IMR-90 (cell line): Measurements from ENCODE around the gene GALK1. TPM values are rescaled to one million over a fixed set of nuclear protein-coding genes. Genes with fewer than 3 reads are reported as not detected.

Experiments used
- ATAC-seq: fragments of 200-7000 bp; cut with Tn5 transposase; 2 replicates; pipeline ENCODE4 v1.9.1; 2020; ENCODE audit warnings: low read depth, mild to moderate bottlenecking, moderate library complexity
- BruUV-seq: library from RNA; stranded (reverse); fragments of 400-500 nt; replicated peaks from 2 replicates; lab custom pipeline; 2021; lab: Mats Ljungman, UMichigan
- CTCF ChIA-PET: fragments of 300-600 bp; formaldehyde crosslinking; extraction: SDS; loops from one replicate; lab custom pipeline; 2021; ENCODE audit warnings: antibody characterized with exemption; lab: Yijun Ruan, JAX
- POLR2A ChIA-PET: fragments of 300-600 bp; sonication (Branson Sonifier 250); formaldehyde crosslinking; loops from one replicate; lab custom pipeline; 2022; ENCODE audit warnings: antibody characterized with exemption; ENCODE audit not compliant: unreplicated experiment; lab: Charles Lee
- DNase-seq: peaks from one replicate; pipeline ENCODE4 v3.0.0; 2013
- H2AFZ ChIP-seq: replicated peaks from 2 replicates; pipeline ENCODE3; 2013; ENCODE audit warnings: low read length, mild to moderate bottlenecking; ENCODE audit not compliant: poor library complexity
- H2AK5ac ChIP-seq: 2 replicates; pipeline ENCODE4 v1.6.1; 2013; ENCODE audit warnings: low read depth, low read length, inconsistent platforms
- H2AK9ac ChIP-seq: replicated peaks from 2 replicates; pipeline ENCODE3; 2013; ENCODE audit warnings: mild to moderate bottlenecking, low read depth, low read length, moderate library complexity; ENCODE audit not compliant: poor library complexity
- H2BK120ac ChIP-seq: 2 replicates; pipeline ENCODE4 v1.6.1; 2013; ENCODE audit warnings: low read depth, low read length, inconsistent platforms
- H2BK15ac ChIP-seq: 3 replicates; pipeline ENCODE4 v1.6.1; 2013; ENCODE audit warnings: low read depth, low read length, inconsistent platforms
- H2BK20ac ChIP-seq: 2 replicates; pipeline ENCODE4 v1.6.1; 2013; ENCODE audit warnings: low read depth, mild to moderate bottlenecking, inconsistent platforms, low read length, moderate library complexity
- H2BK5ac ChIP-seq: 2 replicates; pipeline ENCODE4 v1.6.1; 2013; ENCODE audit warnings: mild to moderate bottlenecking, low read depth, low read length, inconsistent platforms; ENCODE audit not compliant: poor library complexity, severe bottlenecking
- H3K14ac ChIP-seq: replicated peaks from 2 replicates; pipeline ENCODE4 v1.6.1; 2013; ENCODE audit warnings: low read depth, low read length, inconsistent platforms
- H3K18ac ChIP-seq: 2 replicates; pipeline ENCODE4 v1.6.1; 2013; ENCODE audit warnings: low read depth, low read length, control low read depth
- H3K23ac ChIP-seq: 2 replicates; pipeline ENCODE4 v1.6.1; 2013; ENCODE audit warnings: low read depth, low read length, inconsistent platforms
- H3K27ac ChIP-seq: 2 replicates; pipeline ENCODE4 v1.5.1; 2013; ENCODE audit warnings: mild to moderate bottlenecking, control low read depth, low read length; ENCODE audit not compliant: insufficient read depth
- H3K27me3 ChIP-seq: 2 replicates; pipeline ENCODE4 v1.6.1; 2013; ENCODE audit warnings: low read length; ENCODE audit not compliant: control insufficient read depth, insufficient read depth
- H3K36me3 ChIP-seq: 2 replicates; pipeline ENCODE4 v1.6.1; 2013; ENCODE audit warnings: low read length, mixed read lengths; ENCODE audit not compliant: control insufficient read depth, insufficient read depth
- H3K4ac ChIP-seq: 2 replicates; pipeline ENCODE4 v1.6.1; 2013; ENCODE audit warnings: low read depth, low read length, inconsistent platforms
- H3K4me1 ChIP-seq: 2 replicates; pipeline ENCODE4 v1.6.1; 2013; ENCODE audit warnings: low read length, mixed read lengths; ENCODE audit not compliant: control insufficient read depth, insufficient read depth
- H3K4me2 ChIP-seq: 2 replicates; pipeline ENCODE4 v1.6.1; 2013; ENCODE audit warnings: low read depth, mild to moderate bottlenecking, control low read depth, low read length, moderate library complexity
- H3K4me3 ChIP-seq: 2 replicates; pipeline ENCODE4 v1.5.1; 2013; ENCODE audit warnings: low read depth, mild to moderate bottlenecking, control low read depth, low read length, moderate library complexity; ENCODE audit not compliant: insufficient read depth
- H3K56ac ChIP-seq: 2 replicates; pipeline ENCODE4 v1.6.1; 2013; ENCODE audit warnings: low read length, inconsistent platforms; ENCODE audit not compliant: insufficient read depth; ENCODE audit errors: extremely low read depth
- H3K79me1 ChIP-seq, 2 experiments: 2 replicates each; pipeline ENCODE4 v1.6.1; 2013; ENCODE audit warnings: low read length in 2 of 2, inconsistent platforms in 1 of 2, low read depth in 1 of 2
- H3K9ac ChIP-seq: 2 replicates; pipeline ENCODE4 v1.6.1; 2013; ENCODE audit warnings: low read depth, low read length, control low read depth
- H3K9me1 ChIP-seq: 2 replicates; pipeline ENCODE4 v1.6.1; 2013; ENCODE audit warnings: low read length, inconsistent platforms; ENCODE audit not compliant: insufficient read depth
- H3K9me3 ChIP-seq: 2 replicates; pipeline ENCODE4 v1.6.1; 2013; ENCODE audit warnings: low read length; ENCODE audit not compliant: control insufficient read depth, insufficient read depth
- H4K20me1 ChIP-seq: 2 replicates; pipeline ENCODE4 v1.6.1; 2013; ENCODE audit warnings: low read length, inconsistent platforms; ENCODE audit not compliant: insufficient read depth
- H4K5ac ChIP-seq: 2 replicates; pipeline ENCODE4 v1.6.1; 2013; ENCODE audit warnings: mild to moderate bottlenecking, low read depth, low read length, control low read depth
- H4K8ac ChIP-seq, 2 experiments: 2 replicates each; pipeline ENCODE4 v1.6.1; 2013; ENCODE audit warnings: low read depth in 2 of 2, low read length in 2 of 2, control low read depth in 1 of 2, inconsistent platforms in 1 of 2
- H4K91ac ChIP-seq: 2 replicates; pipeline ENCODE4 v1.6.1; 2013; ENCODE audit warnings: low read depth, low read length, inconsistent platforms; ENCODE audit not compliant: insufficient read depth
- BHLHE40 ChIP-seq: fragments of 150-350 bp; IDR thresholded peaks from 2 replicates; pipeline ENCODE4 v1.6.1; 2016; ENCODE audit warnings: mild to moderate bottlenecking, low read depth, low read length
- CEBPB ChIP-seq: IDR thresholded peaks from 2 replicates; pipeline ENCODE4 v1.6.1; 2012; ENCODE audit warnings: low read depth, low read length, improper control_type of control experiment
- CHD1 ChIP-seq: IDR thresholded peaks from 2 replicates; pipeline ENCODE4 v1.6.1; 2012; ENCODE audit warnings: low read depth, low read length, improper control_type of control experiment
- CTCF ChIP-seq: conservative IDR thresholded peaks from 2 replicates; pipeline ENCODE4 v1.5.1; 2012; ENCODE audit warnings: mild to moderate bottlenecking, low read depth, low read length, improper control_type of control experiment
- ELK1 ChIP-seq: fragments of 150-350 bp; IDR thresholded peaks from 2 replicates; pipeline ENCODE4 v1.6.1; 2016; ENCODE audit warnings: low read depth, mild to moderate bottlenecking, low read length, moderate library complexity, borderline replicate concordance
- FOS ChIP-seq: fragments of 150-350 bp; IDR thresholded peaks from 2 replicates; pipeline ENCODE4 v1.6.1; 2016; ENCODE audit warnings: low read depth, low read length
- MAFK ChIP-seq: IDR thresholded peaks from 2 replicates; pipeline ENCODE4 v1.6.1; 2012; ENCODE audit warnings: low read depth, low read length, improper control_type of control experiment
- MAZ ChIP-seq: IDR thresholded peaks from 2 replicates; pipeline ENCODE4 v1.6.1; 2012; ENCODE audit warnings: low read depth, mild to moderate bottlenecking, low read length, improper control_type of control experiment, moderate library complexity, borderline replicate concordance
- MXI1 ChIP-seq: IDR thresholded peaks from 2 replicates; pipeline ENCODE4 v1.6.1; 2012; ENCODE audit warnings: low read depth, mild to moderate bottlenecking, low read length, moderate library complexity, borderline replicate concordance
- NFE2L2 ChIP-seq: fragments of 150-350 bp; IDR thresholded peaks from 2 replicates; pipeline ENCODE4 v1.6.1; 2016; ENCODE audit warnings: low read depth, mild to moderate bottlenecking, low read length
- POLR2A ChIP-seq: IDR thresholded peaks from 2 replicates; pipeline ENCODE4 v1.6.1; 2012; ENCODE audit warnings: mild to moderate bottlenecking, low read depth, low read length
- RAD21 ChIP-seq: IDR thresholded peaks from 2 replicates; pipeline ENCODE4 v1.6.1; 2012; ENCODE audit warnings: low read length, improper control_type of control experiment
- RCOR1 ChIP-seq: IDR thresholded peaks from 2 replicates; pipeline ENCODE4 v1.6.1; 2012; ENCODE audit warnings: mild to moderate bottlenecking, low read length, improper control_type of control experiment; ENCODE audit not compliant: insufficient replicate concordance
- RFX5 ChIP-seq: IDR thresholded peaks from 2 replicates; pipeline ENCODE4 v1.8.0; 2012; ENCODE audit warnings: low read depth, mild to moderate bottlenecking, low read length, moderate library complexity
- SMC3 ChIP-seq: fragments of 150-350 bp; IDR thresholded peaks from 2 replicates; pipeline ENCODE4 v1.6.1; 2016; ENCODE audit warnings: low read depth, mild to moderate bottlenecking, antibody characterized with exemption, low read length, moderate library complexity
- USF2 ChIP-seq: fragments of 150-350 bp; IDR thresholded peaks from 2 replicates; pipeline ENCODE4 v1.6.1; 2017; ENCODE audit warnings: mild to moderate bottlenecking, antibody characterized with exemption, low read length, low read depth
- WGBS, 2 experiments: methylation state at CpG; one replicate each; pipeline versions ENCODE4 v1.1.5 to v1.1.7; 2013; ENCODE audit warnings: missing lambda C conversion rate in 2 of 2; ENCODE audit not compliant: insufficient read length in 1 of 2; ENCODE audit errors: extremely low coverage in 2 of 2; 5-methylcytosine and 5-hydroxymethylcytosine counted together
- dilution Hi-C: fragments of 300-500 bp; cut with HindIII; formaldehyde crosslinking; loops from one replicate; pipeline ENCODE4 v1.14.3; 2018; ENCODE audit warnings: low sequenced_read_pairs; ENCODE audit not compliant: unreplicated experiment
- in situ Hi-C: fragments of 300-500 bp; cut with MboI; formaldehyde crosslinking; loops from 3 replicates; pipeline ENCODE4 v1.14.3; 2019; ENCODE audit warnings: low sequenced_read_pairs, inconsistent platforms, mixed read lengths
- intact Hi-C: fragments of 100-400 bp; cut with micrococcal nuclease; formaldehyde crosslinking; loops from 2 replicates; pipeline ENCODE4 v1.10.0; 2022
- polyA plus RNA-seq, 3 experiments: library from polyadenylated mRNA; depleted of rRNA; stranded (reverse); fragments of >200 nt; gene quantifications; 2 replicates each; pipeline ENCODE4 v1.2.3, GENCODE V29; 2012; ENCODE audit warnings: low replicate concordance in 1 of 3
- total RNA-seq: library from RNA; depleted of rRNA; stranded (reverse); fragments of >200 nt; gene quantifications from 2 replicates; pipeline ENCODE4 v1.2.3, GENCODE V29; 2012

Gene GALK1
- total and polyA plus RNA-seq, 2 of the 4 experiments (the other 2 are of a cell fraction) = 19.9 to 21.9 TPM

- H2BK5ac ChIP-seq = no peak overlapping the region
- dilution Hi-C loops = no loop called here
- no peak for ATAC-seq
Observed at GRCh38 chr17:75729351-75729750, 35.6 kb downstream of the GALK1 start.

More at GRCh38 chr17:75729351-75729750, 35.6 kb downstream of the GALK1 start:
- H3K27me3 ChIP-seq = peaks cover 27% of the 10 kb centered on the region
- no peak overlapping the region for H2AK5ac ChIP-seq
- no peaks in the 10 kb centered on the region for H4K20me1 ChIP-seq
- H4K5ac ChIP-seq = no peak overlapping the region
- no peak overlapping the region for H3K4me3 ChIP-seq
- no peak overlapping the region for H2BK15ac ChIP-seq
- no peak overlapping the region for H3K4me2 ChIP-seq
- no peak overlapping the region for H3K23ac ChIP-seq
- H4K8ac ChIP-seq = no peak overlapping the region
- H3K36me3 ChIP-seq = no peaks in the 10 kb centered on the region
- DNase-seq = no peak
- intact Hi-C loops = no loop called here
- TF ChIP-seq RCOR1 = no peak
- TF ChIP-seq FOS = no peak
- TF ChIP-seq MAZ = no peak
- TF ChIP-seq ELK1 = no peak
- TF ChIP-seq NFE2L2 = no peak
- no peak for TF ChIP-seq CEBPB
- no peak for TF ChIP-seq MXI1
- no peak for TF ChIP-seq RFX5
- no peak for TF ChIP-seq BHLHE40
- no peak for TF ChIP-seq CTCF
- no peak for TF ChIP-seq USF2
- no peak for TF ChIP-seq MAFK
- no peak for TF ChIP-seq POLR2A
- TF ChIP-seq SMC3 = no peak
- TF ChIP-seq RAD21 = no peak
- no peak for TF ChIP-seq CHD1
- in situ Hi-C loops = no loop called here
- no peak overlapping the region for H2BK20ac ChIP-seq
- H3K14ac ChIP-seq = no peak overlapping the region
- POLR2A ChIA-PET = no interaction called here
- no peaks in the 10 kb centered on the region for H3K79me1 ChIP-seq
- no peak overlapping the region for H3K18ac ChIP-seq
- no peak overlapping the region for H3K27ac ChIP-seq
- H2AFZ ChIP-seq = peak overlapping the region; percentile 32
- no peak overlapping the region for H3K9ac ChIP-seq
- no peak overlapping the region for H2AK9ac ChIP-seq
- H2BK120ac ChIP-seq = no peak overlapping the region
- no peaks in the 10 kb centered on the region for H3K4me1 ChIP-seq
- no peak overlapping the region for H3K56ac ChIP-seq
- H3K9me3 ChIP-seq = no peaks in the 10 kb centered on the region
- no TSS peak for BruUV-seq
- WGBS, 2 experiments = 17% methylated on average over 1 of the region's 7 CpGs; no CpG with 5 or more reads in 1 of the 2 experiments
- no peak overlapping the region for H3K4ac ChIP-seq
- no peaks in the 10 kb centered on the region for H3K9me1 ChIP-seq
- no peak overlapping the region for H4K91ac ChIP-seq
- CTCF ChIA-PET = no interaction called here
